ENCODE data around the gene C12orf60. TPM values are rescaled to one million over a fixed set of nuclear protein-coding genes. Genes with fewer than 3 reads are reported as not detected.

C12orf60 gene
- total and polyA plus RNA-seq, 3 donors from 2014 or later: 5.3 to 20.6 (median 11.7) TPM

DNA sequence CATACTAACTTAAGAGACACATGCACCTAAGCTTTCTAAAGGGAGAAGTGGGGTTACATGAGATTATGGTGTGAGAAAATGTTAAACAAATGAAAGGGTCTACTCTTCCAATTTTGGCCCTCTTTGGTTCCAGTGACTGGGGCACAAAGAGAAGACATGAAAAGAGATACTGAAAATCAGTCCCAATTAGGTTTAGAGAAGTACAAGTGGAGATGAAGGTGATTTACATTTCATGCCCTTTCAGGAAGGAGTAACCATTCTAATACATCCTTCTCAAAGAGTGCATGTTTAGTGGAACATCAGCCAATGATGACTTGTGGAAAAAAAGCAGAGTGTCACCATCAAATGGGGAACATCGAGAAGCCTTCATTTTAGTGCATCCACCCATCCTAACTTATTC lies 67.8 kb downstream of the C12orf60 start:
- no peak for DNase-seq
- H3K4me1 ChIP-seq: no peaks in the 10 kb centered on the region
- H3K36me3 ChIP-seq (ENCODE audit: low read depth, missing control alignments): no peaks in the 10 kb centered on the region
- no peak overlapping the region for H3K27ac ChIP-seq
- no peak overlapping the region for H3K4me3 ChIP-seq
- 92 to 100% methylated on average over 1 of the region's 1 CpG for WGBS, 2 donors
- TF ChIP-seq POLR2A (IDR thresholded peaks at IDR 0.05) (no peak), CTCF (IDR thresholded peaks at IDR 0.05) (no peak)
- intact Hi-C loops (cut with DNase I; ENCODE audit: low total_unique reads): no loop called here
- H3K27me3 ChIP-seq: no peaks in the 10 kb centered on the region
- H3K9me3 ChIP-seq: no peaks in the 10 kb centered on the region

GRCh38 chr12:14871886-14872285 lies 68.4 kb downstream of the C12orf60 start:
- Histone ChIP-seq H3K27ac (no peak overlapping the region), H3K36me3 (ENCODE audit: low read depth, missing control alignments) (no peaks in the 10 kb centered on the region), H3K4me3 (no peak overlapping the region), H3K4me1 (no peaks in the 10 kb centered on the region), H3K9me3 (no peaks in the 10 kb centered on the region), H3K27me3 (no peaks in the 10 kb centered on the region)
- WGBS, 2 donors: 59 to 72% methylated on average over 1 of the region's 1 CpG
- TF ChIP-seq POLR2A (IDR thresholded peaks at IDR 0.05): no peak
- TF ChIP-seq CTCF (IDR thresholded peaks at IDR 0.05): no peak
- intact Hi-C loops (cut with DNase I; ENCODE audit: low total_unique reads): no loop called here
- DNase-seq: no peak

GRCh38 chr12:14873440-14874185 lies 70.1 kb downstream of the C12orf60 start:
- Histone ChIP-seq H3K4me3 (no peak overlapping the region), H3K27ac (no peak overlapping the region), H3K9me3 (no peaks in the 10 kb centered on the region), H3K36me3 (ENCODE audit: low read depth, missing control alignments) (no peaks in the 10 kb centered on the region), H3K27me3 (no peaks in the 10 kb centered on the region), H3K4me1 (no peaks in the 10 kb centered on the region)
- no peak for DNase-seq
- TF ChIP-seq POLR2A (IDR thresholded peaks at IDR 0.05): no peak
- no peak for TF ChIP-seq CTCF (IDR thresholded peaks at IDR 0.05)
- WGBS, 2 donors: 67 to 88% methylated on average over 1 of the region's 1 CpG
- intact Hi-C loops (cut with DNase I; ENCODE audit: low total_unique reads): no loop called here

Other genes starting within 250 kb of the C12orf60 start
- 10 to 100 TPM in 1 of 2 donors, 1 to 10 TPM in 1; 9.3 to 10.7 TPM for gene PLBD1, start 235.8 kb upstream of the C12orf60 start, total RNA-seq
- gene PLBD1, start 235.8 kb upstream of the C12orf60 start, polyA plus RNA-seq (ENCODE audit: insufficient read depth, low read depth, low replicate concordance): 18.5 TPM
- under 1 TPM; 0.12 to 0.39 TPM for gene GUCY2C, start 107.1 kb upstream of the C12orf60 start, total RNA-seq
- 0.15 TPM for gene GUCY2C, start 107.1 kb upstream of the C12orf60 start, polyA plus RNA-seq (ENCODE audit: insufficient read depth, low read depth, low replicate concordance)
- 10 to 100 TPM; 37.8 to 41.7 TPM for gene WBP11, start 192 bp upstream of the C12orf60 start, total RNA-seq
- gene WBP11, start 192 bp upstream of the C12orf60 start, polyA plus RNA-seq (ENCODE audit: insufficient read depth, low read depth, low replicate concordance): 117 TPM
- under 1 TPM in 1 of 2 donors, not detected in 1; 0.39 TPM for gene SMCO3, start 10.5 kb downstream of the C12orf60 start, total RNA-seq
- 0.20 TPM for gene SMCO3, start 10.5 kb downstream of the C12orf60 start, polyA plus RNA-seq (ENCODE audit: insufficient read depth, low read depth, low replicate concordance)
- 1 to 10 TPM in 1 of 2 donors, under 1 TPM in 1; 0.16 to 1.4 TPM for gene ART4, start 39.9 kb downstream of the C12orf60 start, total RNA-seq
- 0.57 TPM for gene ART4, start 39.9 kb downstream of the C12orf60 start, polyA plus RNA-seq (ENCODE audit: insufficient read depth, low read depth, low replicate concordance)
- gene MGP, start 82.2 kb downstream of the C12orf60 start, total RNA-seq: 10 to 100 TPM; 56.7 to 76.8 TPM
- gene MGP, start 82.2 kb downstream of the C12orf60 start, polyA plus RNA-seq (ENCODE audit: insufficient read depth, low read depth, low replicate concordance): 656 TPM
- under 1 TPM; 0.12 to 0.39 TPM for gene ERP27, start 134.9 kb downstream of the C12orf60 start, total RNA-seq
- gene ERP27, start 134.9 kb downstream of the C12orf60 start, polyA plus RNA-seq (ENCODE audit: insufficient read depth, low read depth, low replicate concordance): 0.34 TPM
- gene ARHGDIB, start 157.9 kb downstream of the C12orf60 start, total RNA-seq: 10 to 100 TPM; 20.2 to 28.4 TPM
- 66.3 TPM for gene ARHGDIB, start 157.9 kb downstream of the C12orf60 start, polyA plus RNA-seq (ENCODE audit: insufficient read depth, low read depth, low replicate concordance)
- not detected for gene PDE6H, start 169.4 kb downstream of the C12orf60 start, total RNA-seq
- not detected for gene PDE6H, start 169.4 kb downstream of the C12orf60 start, polyA plus RNA-seq (ENCODE audit: insufficient read depth, low read depth, low replicate concordance)